ENCODE measurements around the gene CEP41.
"Not testable (repeated sequence)": the region's sequence is repeated elsewhere in the genome, so short reads cannot be mapped to it uniquely, and the experiment has no call there.

The CEP41 gene

GRCh38 chr7:130461272-130461671, 20.5 kb upstream of the CEP41 start:
- DNase-seq (ENCODE audit: low spot score) = no peak

GRCh38 chr7:130458257-130458656, 17.4 kb upstream of the CEP41 start:
- DNase-seq (ENCODE audit: low spot score) = no peak

GRCh38 chr7:130454959-130455358, 14.1 kb upstream of the CEP41 start:
- no peak for DNase-seq (ENCODE audit: low spot score)

GRCh38 chr7:130452951-130453350, 12.1 kb upstream of the CEP41 start:
- no peak for DNase-seq (ENCODE audit: low spot score)

GRCh38 chr7:130451344-130451743, 10.5 kb upstream of the CEP41 start:
- not testable (repeated sequence) for DNase-seq (ENCODE audit: low spot score)

- DNase-seq (ENCODE audit: low spot score) = no peak
These were observed 5.4 kb upstream of the CEP41 start for GRCh38 chr7:130446259-130446658.

- DNase-seq (ENCODE audit: low spot score) = no peak
These were observed 4.1 kb upstream of the CEP41 start for GRCh38 chr7:130444751-130445407.

- DNase-seq (ENCODE audit: low spot score) = no peak
These were observed 3.4 kb upstream of the CEP41 start for GRCh38 chr7:130444234-130444633.

- DNase-seq (ENCODE audit: low spot score) = no peak
These were observed 1.8 kb upstream of the CEP41 start for GRCh38 chr7:130442601-130443000.

GRCh38 chr7:130441408-130441869, 623 bp upstream of the CEP41 start:
- no peak for DNase-seq (ENCODE audit: low spot score)

GRCh38 chr7:130436253-130436652, 4.6 kb downstream of the CEP41 start:
- no peak for DNase-seq (ENCODE audit: low spot score)

- no peak for DNase-seq (ENCODE audit: low spot score)
These were observed 5.4 kb downstream of the CEP41 start for GRCh38 chr7:130435311-130435854.

GRCh38 chr7:130433301-130433700, 7.5 kb downstream of the CEP41 start:
- DNase-seq (ENCODE audit: low spot score) = no peak

- no peak for DNase-seq (ENCODE audit: low spot score)
These were observed 7.9 kb downstream of the CEP41 start for GRCh38 chr7:130432886-130433285.

- no peak for DNase-seq (ENCODE audit: low spot score)
These were observed 9.8 kb downstream of the CEP41 start for GRCh38 chr7:130430841-130431666.

GRCh38 chr7:130430115-130430514, 10.7 kb downstream of the CEP41 start:
- DNase-seq (ENCODE audit: low spot score) = no peak

GRCh38 chr7:130429019-130429418, 11.8 kb downstream of the CEP41 start:
- DNase-seq (ENCODE audit: low spot score) = no peak

- no peak for DNase-seq (ENCODE audit: low spot score)
These were observed 14.3 kb downstream of the CEP41 start for GRCh38 chr7:130426564-130426963.

- DNase-seq (ENCODE audit: low spot score) = no peak
These were observed 15.0 kb downstream of the CEP41 start for GRCh38 chr7:130425796-130426195.

GRCh38 chr7:130423501-130424037, 17.2 kb downstream of the CEP41 start:
- DNase-seq (ENCODE audit: low spot score) = no peak

- DNase-seq (ENCODE audit: low spot score) = no peak
These were observed 19.1 kb downstream of the CEP41 start for GRCh38 chr7:130421684-130422083.

GRCh38 chr7:130420943-130421578, 19.8 kb downstream of the CEP41 start:
- DNase-seq (ENCODE audit: low spot score) = no peak

Measured in kidney capillary endothelial cell (primary cell).